ENCODE data around the gene IGDCC3. TPM values are rescaled to one million over a fixed set of nuclear protein-coding genes. Genes with fewer than 3 reads are reported as not detected.

Gene IGDCC3
- polyA plus RNA-seq, 1 donor (not counting 4 experiments of a cell fraction or from before 2014, with no cell fraction given): not detected

DNA sequence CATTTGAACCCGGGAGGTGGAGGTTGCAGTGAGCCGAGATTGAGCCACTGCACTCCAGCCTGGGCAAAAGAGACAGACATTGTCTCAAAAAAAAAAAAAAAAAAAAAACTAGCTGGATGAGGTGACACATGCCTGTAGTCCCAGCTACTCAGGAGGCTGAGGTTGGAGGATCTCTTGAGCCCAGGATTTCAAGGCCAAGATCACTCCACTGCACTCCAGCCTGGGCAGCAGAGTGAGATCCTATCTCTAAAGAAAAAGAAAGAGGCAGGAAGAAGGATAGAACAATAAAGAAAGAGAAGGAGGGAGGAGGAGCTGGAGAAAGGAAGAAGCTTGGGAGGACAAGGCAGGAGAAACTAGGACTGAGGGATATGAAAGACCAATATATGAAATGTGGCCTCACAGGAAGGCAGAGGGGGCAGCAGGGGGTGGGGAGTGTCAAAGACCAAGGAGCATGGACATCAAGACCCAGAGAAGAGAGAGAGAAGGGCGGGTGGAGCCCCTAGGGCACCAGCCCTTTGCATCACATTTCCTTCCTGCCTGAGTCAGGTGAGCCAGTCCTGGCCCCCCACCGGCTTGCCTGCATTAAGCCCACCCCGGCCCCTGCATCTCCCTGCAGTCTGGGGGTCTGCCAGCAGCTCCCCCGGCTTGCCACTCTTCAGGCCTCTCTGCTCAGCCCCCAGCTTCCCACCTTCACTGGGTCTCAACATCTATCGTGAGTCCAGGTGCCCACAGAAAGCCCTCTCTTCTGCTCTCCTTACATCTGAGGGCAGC lies 11.5 kb downstream of the IGDCC3 start:
- Histone ChIP-seq H3K4me2 (ENCODE audit: control insufficient read depth, extremely low read depth, insufficient read depth, low read depth, low read length) (no peak overlapping the region), H3K27me3 (ENCODE audit: control insufficient read depth, extremely low read depth, insufficient read depth, low read length) (peaks cover 13% of the 10 kb centered on the region), H4K20me1 (ENCODE audit: control insufficient read depth, extremely low read depth, insufficient read depth, low read length) (no peaks in the 10 kb centered on the region), H3K9ac (ENCODE audit: control insufficient read depth, extremely low read depth, insufficient read depth, low read length) (no peak overlapping the region), H3K9me3 (ENCODE audit: control insufficient read depth, low read depth, low read length) (no peaks in the 10 kb centered on the region), H3K4me1 (ENCODE audit: control insufficient read depth, extremely low read depth, insufficient read depth, low read length) (no peaks in the 10 kb centered on the region), H3K4me3 (ENCODE audit: control insufficient read depth in 2 of 3, extremely low read depth in 1 of 3, insufficient read depth in 2 of 3, low read depth in 1 of 3, low read length in 3 of 3) (no peak overlapping the region), H3K36me3 (ENCODE audit: control insufficient read depth in 2 of 2, extremely low read depth in 1 of 2, insufficient read depth in 2 of 2, low read length in 2 of 2) (no peaks in the 10 kb centered on the region), H3K79me2 (ENCODE audit: control insufficient read depth, insufficient read depth, low read length) (no peaks in the 10 kb centered on the region), H3K9me1 (ENCODE audit: control insufficient read depth, extremely low read depth, insufficient read depth, low read length) (no peaks in the 10 kb centered on the region), H2AFZ (ENCODE audit: control insufficient read depth, low read length) (no peak overlapping the region), H3K27ac (ENCODE audit: control insufficient read depth, insufficient read depth, low read length) (no peak overlapping the region)
- no peak for DNase-seq (ENCODE audit: low read depth, low spot score)
- dilution Hi-C loops (cut with MboI; ENCODE audit: extremely low pct_ligation_motif_present, low sequenced_read_pairs): no loop called here
- TF ChIP-seq EZH2 (IDR thresholded peaks at IDR 0.05; ENCODE audit: low read length): no peak
- TF ChIP-seq, protein P1, sequence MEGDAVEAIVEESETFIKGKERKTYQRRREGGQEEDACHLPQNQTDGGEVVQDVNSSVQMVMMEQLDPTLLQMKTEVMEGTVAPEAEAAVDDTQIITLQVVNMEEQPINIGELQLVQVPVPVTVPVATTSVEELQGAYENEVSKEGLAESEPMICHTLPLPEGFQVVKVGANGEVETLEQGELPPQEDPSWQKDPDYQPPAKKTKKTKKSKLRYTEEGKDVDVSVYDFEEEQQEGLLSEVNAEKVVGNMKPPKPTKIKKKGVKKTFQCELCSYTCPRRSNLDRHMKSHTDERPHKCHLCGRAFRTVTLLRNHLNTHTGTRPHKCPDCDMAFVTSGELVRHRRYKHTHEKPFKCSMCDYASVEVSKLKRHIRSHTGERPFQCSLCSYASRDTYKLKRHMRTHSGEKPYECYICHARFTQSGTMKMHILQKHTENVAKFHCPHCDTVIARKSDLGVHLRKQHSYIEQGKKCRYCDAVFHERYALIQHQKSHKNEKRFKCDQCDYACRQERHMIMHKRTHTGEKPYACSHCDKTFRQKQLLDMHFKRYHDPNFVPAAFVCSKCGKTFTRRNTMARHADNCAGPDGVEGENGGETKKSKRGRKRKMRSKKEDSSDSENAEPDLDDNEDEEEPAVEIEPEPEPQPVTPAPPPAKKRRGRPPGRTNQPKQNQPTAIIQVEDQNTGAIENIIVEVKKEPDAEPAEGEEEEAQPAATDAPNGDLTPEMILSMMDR (optimal IDR thresholded peaks at IDR 0.05 in 1 of 3, IDR thresholded peaks at IDR 0.05 in 1 of 3, conservative IDR thresholded peaks at IDR 0.05 in 1 of 3; ENCODE audit: extremely low read depth in 1 of 3, insufficient read depth in 2 of 3, low read length in 3 of 3): no peak
- FAIRE-seq: no peak

DNA sequence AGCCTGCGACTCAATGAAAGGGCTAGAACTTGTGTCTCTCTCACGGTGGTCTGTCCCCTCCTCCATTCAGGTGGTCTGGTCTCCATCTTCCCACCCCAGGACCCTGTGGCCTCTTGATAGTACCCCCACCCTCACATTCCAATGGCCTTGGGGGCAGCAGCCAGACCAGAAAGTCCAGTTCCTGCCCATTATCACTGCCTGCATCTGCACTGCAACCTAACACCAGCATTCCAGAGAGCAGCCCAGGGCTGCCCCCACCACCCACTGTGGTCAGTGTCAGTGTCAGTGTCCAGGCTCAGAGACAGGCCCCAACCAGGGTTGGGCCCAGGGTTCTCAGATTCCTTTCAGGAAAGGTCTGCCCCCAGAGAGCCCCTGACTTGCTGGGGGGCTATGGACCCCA lies 12.6 kb downstream of the IGDCC3 start:
- DNase-seq (ENCODE audit: low read depth, low spot score) (no peak), FAIRE-seq (no peak)
- peaks cover 13% of the 10 kb centered on the region for H3K27me3 ChIP-seq (ENCODE audit: control insufficient read depth, extremely low read depth, insufficient read depth, low read length)
- H3K36me3 ChIP-seq (ENCODE audit: control insufficient read depth in 2 of 2, extremely low read depth in 1 of 2, insufficient read depth in 2 of 2, low read length in 2 of 2): no peaks in the 10 kb centered on the region
- dilution Hi-C loops (cut with MboI; ENCODE audit: extremely low pct_ligation_motif_present, low sequenced_read_pairs): no loop called here
- no peaks in the 10 kb centered on the region for H3K9me3 ChIP-seq (ENCODE audit: control insufficient read depth, low read depth, low read length)
- no peaks in the 10 kb centered on the region for H3K4me1 ChIP-seq (ENCODE audit: control insufficient read depth, extremely low read depth, insufficient read depth, low read length)
- no peak overlapping the region for H3K9ac ChIP-seq (ENCODE audit: control insufficient read depth, extremely low read depth, insufficient read depth, low read length)
- no peak overlapping the region for H3K4me3 ChIP-seq (ENCODE audit: control insufficient read depth in 2 of 3, extremely low read depth in 1 of 3, insufficient read depth in 2 of 3, low read depth in 1 of 3, low read length in 3 of 3)
- no peaks in the 10 kb centered on the region for H3K79me2 ChIP-seq (ENCODE audit: control insufficient read depth, insufficient read depth, low read length)
- no peak for TF ChIP-seq EZH2 (IDR thresholded peaks at IDR 0.05; ENCODE audit: low read length)
- TF ChIP-seq, protein P1 (optimal IDR thresholded peaks at IDR 0.05 in 1 of 3, IDR thresholded peaks at IDR 0.05 in 1 of 3, conservative IDR thresholded peaks at IDR 0.05 in 1 of 3; ENCODE audit: extremely low read depth in 1 of 3, insufficient read depth in 2 of 3, low read length in 3 of 3): no peak
- H2AFZ ChIP-seq (ENCODE audit: control insufficient read depth, low read length): no peak overlapping the region
- no peaks in the 10 kb centered on the region for H4K20me1 ChIP-seq (ENCODE audit: control insufficient read depth, extremely low read depth, insufficient read depth, low read length)
- no peaks in the 10 kb centered on the region for H3K9me1 ChIP-seq (ENCODE audit: control insufficient read depth, extremely low read depth, insufficient read depth, low read length)
- H3K27ac ChIP-seq (ENCODE audit: control insufficient read depth, insufficient read depth, low read length): no peak overlapping the region
- H3K4me2 ChIP-seq (ENCODE audit: control insufficient read depth, extremely low read depth, insufficient read depth, low read depth, low read length): no peak overlapping the region

Measured in keratinocyte (primary cell).